HG03558 (cell line): ENCODE measurements around the gene TMEM175.
A peak's percentile ranks its signal among the peaks of the same experiment; 100 is the strongest.

ENCODE experiments used
- ATAC-seq: cut with Tn5 transposase; IDR thresholded peaks from one replicate; pipeline ENCODE4 v1.9.1; 2021; ENCODE audit warnings: moderate number of reproducible peaks; ENCODE audit not compliant: unreplicated experiment; ENCODE audit errors: extremely low read depth

The TMEM175 gene, protein sequence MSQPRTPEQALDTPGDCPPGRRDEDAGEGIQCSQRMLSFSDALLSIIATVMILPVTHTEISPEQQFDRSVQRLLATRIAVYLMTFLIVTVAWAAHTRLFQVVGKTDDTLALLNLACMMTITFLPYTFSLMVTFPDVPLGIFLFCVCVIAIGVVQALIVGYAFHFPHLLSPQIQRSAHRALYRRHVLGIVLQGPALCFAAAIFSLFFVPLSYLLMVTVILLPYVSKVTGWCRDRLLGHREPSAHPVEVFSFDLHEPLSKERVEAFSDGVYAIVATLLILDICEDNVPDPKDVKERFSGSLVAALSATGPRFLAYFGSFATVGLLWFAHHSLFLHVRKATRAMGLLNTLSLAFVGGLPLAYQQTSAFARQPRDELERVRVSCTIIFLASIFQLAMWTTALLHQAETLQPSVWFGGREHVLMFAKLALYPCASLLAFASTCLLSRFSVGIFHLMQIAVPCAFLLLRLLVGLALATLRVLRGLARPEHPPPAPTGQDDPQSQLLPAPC

DNA sequence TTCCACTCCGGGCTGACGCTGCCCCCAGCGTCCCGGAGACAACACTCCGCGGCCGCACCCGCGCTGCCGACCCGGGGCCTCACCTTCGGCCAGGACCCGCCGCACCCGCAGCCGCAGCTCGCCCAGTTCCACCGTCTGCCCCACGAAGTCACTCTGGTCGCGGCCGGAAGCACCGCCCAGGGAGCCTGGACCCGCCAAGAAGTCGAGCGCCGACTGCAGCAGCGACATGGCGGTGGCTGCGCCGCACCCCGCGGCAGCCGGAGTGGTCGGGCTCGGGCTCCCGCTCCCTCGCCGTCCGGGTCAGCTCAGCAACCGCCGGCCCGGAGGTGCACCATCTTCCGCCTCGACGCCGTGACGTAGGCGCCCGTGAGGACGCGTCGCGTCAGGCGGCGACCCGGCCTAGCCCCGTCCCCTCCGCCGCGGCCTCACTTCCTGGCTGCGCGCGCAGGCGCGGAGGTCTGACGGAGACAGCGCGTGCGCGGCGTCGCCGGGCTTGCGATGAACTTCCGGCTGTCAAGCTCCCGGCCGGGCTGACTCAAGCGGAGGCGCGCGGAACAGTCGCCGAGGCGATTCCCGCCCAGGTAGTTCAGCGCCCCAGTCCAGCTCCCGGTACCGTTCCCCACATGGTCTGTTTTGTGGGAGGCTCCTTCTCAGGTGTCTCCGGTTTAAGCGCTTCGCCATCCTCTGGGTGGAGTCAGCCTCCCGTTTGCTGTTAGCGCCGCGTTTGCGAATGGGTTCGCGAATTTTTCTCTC lies at the start of gene TMEM175, which contains the start of gene GAK:
Gene TMEM175, plus strand, starts transcription at position 501 of the 753 bp plus-strand sequence. CDS start 15,280 bp downstream, outside the sequence.
Gene GAK, minus strand, starts transcription at position 357 of the 753 bp plus-strand sequence. Its CDS starts 129 bp downstream, at position 228.
- peak; percentile 64 for ATAC-seq

DNA sequence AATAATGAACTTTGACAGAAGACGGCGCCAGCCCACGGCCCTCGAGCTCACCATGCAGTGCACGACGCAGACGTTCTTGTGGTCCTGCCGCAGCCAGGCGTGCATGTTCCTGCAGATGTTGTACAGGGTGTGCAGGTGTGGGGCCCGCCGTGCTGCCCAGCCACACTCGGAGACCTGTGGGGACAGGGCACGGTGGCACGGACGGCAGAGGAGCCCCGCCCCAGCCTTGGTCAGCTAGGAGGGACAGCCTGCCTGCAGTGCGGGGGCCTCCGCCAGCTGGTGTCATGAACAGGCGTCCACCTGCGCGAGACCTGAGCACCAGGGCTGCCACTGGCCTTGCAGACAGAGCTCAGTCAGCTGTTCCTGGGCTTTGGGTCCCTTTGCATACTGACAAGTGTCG lies 49.6 kb upstream of the TMEM175 start:
- no peak for ATAC-seq

DNA sequence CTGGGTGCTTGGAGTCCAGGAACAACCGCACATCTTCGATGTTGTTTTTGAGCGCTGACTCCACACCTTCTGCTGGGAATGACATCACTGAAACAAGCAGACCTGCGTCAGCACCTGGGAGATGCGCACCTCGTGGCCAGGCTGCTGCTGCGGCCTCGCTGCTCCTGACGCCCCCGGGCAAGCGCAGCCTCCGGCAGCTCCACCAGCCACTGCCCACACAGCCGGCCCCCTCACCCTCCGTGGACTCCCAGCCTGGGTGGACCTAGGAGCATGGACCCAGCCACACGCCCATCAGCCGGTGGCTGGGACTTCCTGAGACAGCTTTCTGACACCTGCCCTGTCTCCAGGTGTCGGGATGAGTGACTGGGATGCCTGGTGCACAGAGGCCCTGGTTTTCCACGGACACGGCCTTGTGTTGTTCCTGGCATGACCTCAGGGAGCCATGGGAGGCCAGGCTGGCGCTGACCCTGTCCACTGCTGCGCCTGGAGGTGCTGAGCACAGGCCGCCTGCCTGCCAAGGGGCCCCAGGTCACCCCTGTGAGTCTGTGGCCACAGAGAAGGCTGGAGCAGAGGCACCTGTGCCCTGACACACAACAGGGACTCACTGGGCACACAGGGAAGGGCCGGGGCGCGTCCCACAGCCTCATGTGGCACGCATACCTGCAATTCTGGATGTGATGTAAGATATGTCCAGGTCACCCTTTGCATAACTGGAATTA lies 48.7 kb upstream of the TMEM175 start:
- no peak for ATAC-seq

DNA sequence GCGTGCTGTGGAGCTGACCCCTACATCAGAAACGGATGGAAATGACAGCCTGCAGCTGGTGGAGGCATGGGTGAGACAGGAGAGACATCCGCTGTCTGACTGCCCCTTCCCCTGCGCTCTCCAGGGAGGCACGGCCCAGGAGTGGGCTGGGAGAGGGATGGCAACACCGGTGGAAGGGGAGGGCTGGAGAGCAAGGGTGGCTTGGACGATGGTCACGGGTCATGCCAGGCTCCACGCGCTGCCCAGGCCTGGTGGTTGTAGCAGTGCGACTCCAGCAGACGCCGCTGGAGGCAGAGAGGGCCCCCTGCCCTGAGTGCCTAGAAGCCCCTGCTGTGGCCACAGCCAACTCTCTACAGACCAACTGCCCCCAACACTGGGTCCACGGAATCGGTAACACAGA lies 48.0 kb upstream of the TMEM175 start:
- ATAC-seq, result no peak

DNA sequence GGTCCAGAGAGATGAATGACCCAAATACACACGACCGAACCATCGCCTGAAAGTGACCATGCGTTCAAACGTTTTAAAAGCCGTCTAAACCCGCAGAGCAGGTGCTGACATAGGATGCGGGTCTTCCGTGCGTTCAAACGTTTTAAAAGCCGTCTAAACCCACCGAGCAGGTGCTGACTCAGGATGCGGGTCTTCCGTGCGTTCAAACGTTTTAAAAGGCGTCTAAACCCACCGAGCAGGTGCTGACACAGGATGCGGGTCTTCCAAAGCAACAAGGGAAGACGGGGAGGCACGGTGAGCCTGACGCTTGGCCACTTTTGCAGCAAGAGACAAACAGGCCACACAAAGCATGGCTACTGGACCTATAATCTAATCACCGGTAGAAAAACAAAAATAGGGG lies 47.4 kb upstream of the TMEM175 start:
- ATAC-seq, result no peak

DNA sequence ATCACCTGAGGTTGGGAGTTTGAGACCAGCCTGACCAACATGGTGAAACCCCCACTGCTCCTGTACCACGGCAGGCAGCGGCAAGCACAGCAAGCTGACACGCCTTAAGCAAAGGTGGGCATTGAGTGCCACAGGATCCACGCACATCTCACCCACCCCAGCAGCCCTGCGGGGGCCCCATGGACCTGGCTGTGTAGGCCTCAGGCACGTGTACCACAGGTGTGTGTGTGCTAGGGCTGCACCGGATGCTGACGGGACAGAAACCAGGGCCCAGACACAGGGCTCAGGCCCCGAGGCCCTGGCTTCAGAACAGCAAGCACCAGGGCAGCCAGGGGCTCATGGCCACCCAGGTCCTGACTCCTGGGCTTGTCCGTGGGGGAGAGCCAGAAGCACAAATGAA lies 46.9 kb upstream of the TMEM175 start:
- ATAC-seq, result no peak

DNA sequence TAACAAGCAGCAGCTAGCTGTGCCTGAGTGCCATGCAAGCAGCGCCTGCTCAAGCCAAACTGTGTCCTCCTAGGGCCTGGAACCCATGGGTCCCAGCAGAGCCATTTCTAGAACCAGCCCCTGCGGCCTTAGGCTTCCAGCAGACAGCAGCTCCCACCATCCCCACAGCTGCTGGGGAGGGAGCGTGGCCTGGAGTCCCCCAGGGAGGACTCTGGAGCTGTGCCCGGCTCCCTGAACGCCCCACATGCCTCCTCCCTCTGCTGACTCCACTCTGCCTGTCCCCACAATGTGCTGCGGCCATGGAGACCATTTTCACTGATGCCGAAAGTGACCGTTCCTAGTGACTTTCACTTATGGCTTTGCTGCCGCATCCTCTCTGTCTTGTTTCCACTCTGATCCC lies 46.0 kb upstream of the TMEM175 start:
- ATAC-seq, result no peak

DNA sequence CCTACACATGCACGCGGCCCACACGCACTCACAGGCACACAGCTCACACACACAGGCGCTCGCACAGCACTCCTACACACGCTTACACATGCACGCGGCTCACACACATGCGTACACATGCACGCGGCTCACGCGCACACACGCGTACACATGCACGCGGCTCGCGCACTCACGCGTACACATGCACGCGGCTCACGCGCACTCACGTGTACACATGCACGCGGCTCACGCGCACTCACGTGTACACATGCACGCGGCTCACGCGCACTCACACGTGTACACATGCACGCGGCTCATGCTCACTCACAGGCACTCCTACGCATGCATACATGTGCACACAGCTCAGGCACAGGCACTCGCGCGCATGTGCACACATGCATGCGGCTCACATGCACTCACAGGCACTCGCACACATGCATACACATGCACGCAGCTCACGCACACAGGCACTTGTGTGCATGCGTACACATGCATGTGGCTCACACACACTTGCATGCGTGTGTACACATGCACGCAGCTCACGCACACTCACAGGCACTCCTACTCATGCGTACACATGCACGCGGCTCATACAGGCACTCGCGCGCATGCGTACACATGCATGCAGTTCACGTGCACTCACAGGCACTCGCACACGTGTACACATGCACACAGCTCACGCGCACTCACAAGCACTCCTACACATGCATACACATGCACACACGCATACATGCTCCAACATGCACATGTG lies 45.1 kb upstream of the TMEM175 start:
- ATAC-seq, result no peak

DNA sequence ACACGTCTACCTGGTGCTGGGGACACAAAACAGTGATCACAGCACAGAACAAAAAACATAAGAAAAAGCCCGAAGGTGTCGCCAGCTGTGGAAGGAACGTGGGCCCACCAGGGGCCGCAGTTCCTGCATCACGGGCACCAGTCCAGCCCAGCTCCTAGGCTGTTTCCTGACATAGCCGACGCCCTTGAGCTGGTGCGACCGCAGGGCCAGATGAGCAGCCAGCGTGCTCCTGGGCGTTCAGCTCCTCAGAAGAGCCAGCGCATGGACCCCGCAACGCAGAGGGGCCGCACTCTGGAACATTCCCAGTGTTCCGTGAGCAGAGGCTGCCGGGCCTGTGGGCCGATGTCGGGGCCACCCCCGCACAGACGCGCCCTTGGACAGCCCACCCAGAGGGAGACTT lies 44.2 kb upstream of the TMEM175 start:
- no peak for ATAC-seq

DNA sequence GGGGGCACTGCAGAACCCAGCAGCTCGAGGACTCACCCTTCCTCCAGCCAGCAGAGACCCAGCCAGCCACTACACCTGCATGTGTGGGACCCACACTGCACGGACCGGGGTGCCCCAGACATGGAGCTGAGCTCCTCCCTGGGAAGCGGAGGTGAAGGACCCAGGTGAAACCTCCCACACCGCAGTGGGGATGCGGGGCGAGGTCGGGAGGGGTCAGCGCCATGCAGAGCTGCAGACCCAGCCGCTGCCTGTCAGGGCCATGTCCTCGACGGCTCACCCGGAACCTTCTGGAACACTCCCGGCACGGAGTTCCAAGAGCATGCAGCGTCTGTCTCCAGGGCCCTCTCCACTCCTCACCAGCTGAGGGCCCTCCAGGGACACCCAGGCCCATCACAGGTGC lies 42.7 kb upstream of the TMEM175 start:
- ATAC-seq, result no peak

DNA sequence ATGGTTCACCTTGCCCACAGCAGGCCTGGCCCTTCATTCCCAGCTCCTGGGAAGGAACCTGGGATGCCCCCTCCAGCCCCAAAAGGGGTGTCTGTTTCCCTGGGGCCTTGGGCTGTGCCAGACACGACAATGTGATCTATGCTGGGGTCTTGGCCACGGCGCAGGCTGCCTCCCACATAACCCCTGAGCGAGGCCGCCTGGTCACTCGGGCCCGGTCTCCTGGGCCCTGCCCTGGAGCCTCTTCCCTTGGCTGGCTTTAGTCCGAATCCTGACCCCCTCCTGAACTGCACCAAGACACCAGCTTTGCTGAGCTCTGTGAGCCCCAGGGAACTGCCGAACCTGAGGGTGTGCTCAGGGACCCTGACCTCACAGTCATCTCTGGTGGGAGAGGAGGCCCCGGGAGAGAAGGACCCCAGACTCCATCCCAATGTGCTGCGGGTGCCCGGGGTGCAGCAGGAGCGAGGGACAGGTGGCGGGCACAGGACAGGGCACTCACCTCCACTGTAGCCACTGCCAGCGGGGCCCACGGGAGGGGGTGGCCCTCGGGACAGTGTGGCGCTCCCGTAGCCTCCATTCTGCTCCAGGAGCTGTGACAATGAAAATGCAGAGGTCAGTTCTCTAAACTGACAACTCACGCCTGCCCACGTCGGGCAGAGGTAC lies 42.1 kb upstream of the TMEM175 start:
- ATAC-seq, result no peak

DNA sequence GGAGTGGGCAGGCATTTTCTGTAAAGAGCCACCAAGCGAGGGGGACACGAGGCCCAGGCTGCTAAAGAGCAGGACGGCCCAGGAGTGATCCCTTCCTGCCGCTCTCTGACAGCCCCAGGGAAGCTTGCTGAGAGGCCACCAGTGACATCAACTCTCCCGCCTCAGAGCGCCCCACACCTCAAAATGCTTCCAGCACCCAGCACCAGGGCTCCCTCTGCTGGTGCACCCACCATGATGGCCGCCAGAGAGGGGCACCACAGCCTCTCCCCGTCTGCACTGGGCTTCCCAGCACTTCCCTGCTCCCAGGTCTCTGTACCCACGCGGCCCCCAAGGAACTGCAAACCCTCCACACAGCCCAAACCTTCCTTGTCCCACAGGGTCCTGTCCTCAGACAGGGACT lies 40.5 kb upstream of the TMEM175 start:
- no peak for ATAC-seq

DNA sequence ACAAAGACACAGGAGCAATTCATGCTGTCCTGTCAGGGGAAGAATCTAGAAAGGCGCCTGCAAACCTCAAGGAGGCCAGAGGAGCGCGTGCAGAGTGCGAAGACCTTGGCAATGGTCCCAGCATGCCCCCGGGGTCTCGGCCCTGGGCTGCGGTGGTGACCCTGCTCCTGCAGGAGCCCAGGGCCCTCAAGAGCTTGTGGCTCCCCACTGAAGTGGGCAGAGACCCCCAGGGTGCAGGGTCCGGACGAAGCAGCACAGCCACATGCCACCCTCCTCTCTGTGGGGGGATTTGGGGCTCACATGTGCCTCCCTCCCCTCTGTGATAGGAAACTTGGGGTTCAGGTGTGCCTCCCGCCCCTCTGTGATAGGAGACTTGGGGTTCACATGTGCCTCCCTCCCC lies 39.5 kb upstream of the TMEM175 start:
- no peak for ATAC-seq

DNA sequence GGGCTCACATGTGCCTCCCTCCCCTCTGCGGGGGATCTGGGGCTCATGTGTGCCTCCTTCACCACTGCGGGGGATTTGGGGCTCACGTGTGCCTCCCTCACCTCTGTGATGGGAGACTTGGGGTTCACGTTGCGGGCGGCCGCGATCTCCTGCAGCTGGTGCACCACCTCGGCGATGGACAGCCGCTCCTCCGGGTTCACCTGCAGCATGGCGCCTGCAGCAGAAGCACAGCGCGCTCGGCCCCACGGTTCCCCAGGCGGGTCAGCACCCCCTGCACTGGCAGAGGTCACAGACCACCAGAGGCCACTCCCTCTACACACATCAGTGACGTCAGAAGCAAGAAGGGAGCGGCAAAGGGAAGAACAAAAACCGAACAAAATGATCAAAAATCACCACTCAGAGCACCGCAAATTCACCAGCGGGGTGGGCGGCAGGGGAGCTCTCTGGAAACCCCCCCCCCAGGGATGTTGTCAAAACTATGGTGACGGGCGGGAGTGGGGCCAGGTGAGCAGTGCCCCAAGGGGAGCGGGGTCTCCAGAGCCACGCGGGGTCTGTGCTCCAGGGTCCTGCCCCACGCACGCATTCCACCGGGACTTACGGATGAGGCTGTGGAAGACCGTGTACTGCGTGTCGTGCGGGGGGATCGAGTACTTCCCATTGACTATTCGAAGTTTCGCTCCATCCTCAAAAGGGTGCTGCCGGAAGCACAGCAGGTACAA lies 38.8 kb upstream of the TMEM175 start:
- ATAC-seq, result no peak

DNA sequence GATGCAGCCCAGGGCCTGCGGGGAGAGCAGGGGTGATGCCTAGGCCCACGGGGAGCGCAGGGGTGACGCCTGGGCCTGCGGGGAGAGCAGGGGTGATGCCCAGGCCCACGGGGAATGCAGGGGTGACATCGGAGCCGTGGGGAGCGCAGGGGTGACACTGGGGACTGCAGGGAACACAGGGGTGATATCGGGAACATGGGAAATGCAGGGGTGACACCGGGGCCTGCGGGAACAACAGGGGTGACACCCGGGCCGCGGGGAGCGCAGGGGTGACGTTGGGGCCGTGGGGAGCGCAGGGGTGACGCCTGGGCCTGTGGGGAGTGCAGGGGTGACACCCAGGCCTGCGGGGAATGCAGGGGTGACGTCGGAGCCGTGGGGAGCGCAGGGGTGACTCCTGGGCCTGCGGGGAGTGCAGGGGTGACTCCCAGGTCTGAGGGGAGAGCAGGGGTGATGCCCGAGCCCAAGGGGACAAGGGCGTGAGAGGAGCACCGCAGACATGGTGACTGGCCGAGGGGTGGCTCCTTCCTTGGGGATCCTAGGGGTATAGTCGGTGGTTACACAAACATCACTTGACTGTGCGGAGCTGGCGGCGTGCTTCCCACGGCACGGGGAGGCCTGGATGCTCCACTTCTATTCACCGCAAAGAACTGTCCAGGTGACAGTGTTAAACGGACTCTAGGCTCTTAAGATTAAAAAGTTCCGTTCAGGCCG lies 38.1 kb upstream of the TMEM175 start:
- ATAC-seq, result no peak

DNA sequence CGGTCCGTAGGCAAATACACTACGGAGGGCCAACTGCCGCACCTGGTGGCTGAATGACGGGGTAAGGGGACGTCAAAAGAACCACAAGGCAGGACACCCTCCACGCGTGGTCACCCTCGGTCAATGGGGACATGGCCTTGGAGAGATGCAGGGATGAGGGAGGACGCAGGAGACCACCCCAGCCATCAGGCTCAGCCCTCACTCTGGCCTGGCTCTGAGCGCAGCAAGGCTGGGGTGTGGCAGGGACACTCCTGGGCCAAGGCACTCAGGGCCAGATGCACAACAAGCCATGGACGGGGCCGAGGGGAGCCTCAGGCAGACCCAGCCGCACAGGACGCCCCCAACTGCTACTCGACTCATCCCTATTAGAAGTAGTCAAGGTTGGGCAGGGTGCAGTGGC lies 36.7 kb upstream of the TMEM175 start:
- ATAC-seq, result no peak

DNA sequence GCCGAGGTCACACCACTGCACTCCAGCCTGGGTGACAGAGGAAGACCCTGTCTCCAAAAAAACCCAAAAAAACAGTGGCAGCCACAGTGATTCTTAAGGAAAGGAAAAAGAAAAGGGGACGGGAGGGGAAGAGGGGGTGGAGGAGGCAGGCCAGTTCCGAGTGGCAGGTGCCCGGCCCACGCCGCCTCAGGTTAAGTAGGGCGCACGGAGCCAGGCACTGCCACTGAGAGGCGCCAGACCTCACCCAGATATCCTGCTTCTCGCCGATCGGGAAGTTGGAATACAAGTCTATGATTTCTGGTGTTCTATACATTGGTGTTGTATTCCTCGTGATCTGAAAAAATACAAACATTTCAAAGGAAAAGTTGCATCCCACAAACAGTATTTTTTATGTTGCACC lies 36.0 kb upstream of the TMEM175 start:
- no peak for ATAC-seq

DNA sequence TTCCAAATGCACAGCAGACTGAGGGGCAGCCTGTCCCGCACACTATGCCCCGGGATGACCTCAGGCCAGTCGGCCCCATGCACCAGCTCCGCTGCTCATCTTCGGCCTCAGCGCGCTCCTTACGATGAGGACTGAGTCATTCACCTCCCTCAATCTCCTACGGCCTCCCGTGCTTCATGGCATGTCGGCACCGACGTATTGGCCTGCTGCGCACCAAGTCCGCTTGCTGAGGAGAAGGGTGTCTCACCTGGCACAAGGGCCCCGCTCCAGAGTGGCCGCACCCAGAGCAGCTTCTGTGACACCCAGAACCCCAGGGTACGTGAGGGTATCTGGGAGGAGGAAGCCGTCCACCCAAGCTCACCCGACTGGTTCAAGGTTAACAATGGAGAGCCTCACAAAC lies 35.6 kb upstream of the TMEM175 start:
- ATAC-seq, result no peak
